ENCODE results near the gene TRIM65. TPM values are rescaled to one million over a fixed set of nuclear protein-coding genes. Genes with fewer than 3 reads are reported as not detected.
"Not testable (repeated sequence)": the region's sequence is repeated elsewhere in the genome, so short reads cannot be mapped to it uniquely, and the experiment has no call there.

The TRIM65 gene
- total RNA-seq, 1 donor from 2014 or later: 35.4 TPM

GRCh38 chr17:75898065-75898464 is 1.3 kb upstream of the TRIM65 start:
- intact Hi-C loops (cut with micrococcal nuclease): no loop called here

GRCh38 chr17:75897160-75898019 is 639 bp upstream of the TRIM65 start:
- intact Hi-C loops (cut with micrococcal nuclease): loop anchor here (2.0 kb wide), 4 partner anchors 21 to 231 kb away; partner anchors contain the start of genes FBF1, RECQL5, SAP30BP and WBP2

- intact Hi-C loops (cut with micrococcal nuclease): loop anchor here (1.0 to 2.0 kb wide), 7 partner anchors 9 to 229 kb away; partner anchors contain the start of genes ACOX1, FBF1, MRPL38 and RECQL5
Measured at GRCh38 chr17:75895370-75896155, 1.2 kb downstream of the TRIM65 start.

GRCh38 chr17:75894049-75894733 is 2.6 kb downstream of the TRIM65 start:
- intact Hi-C loops (cut with micrococcal nuclease): no loop called here

GRCh38 chr17:75893305-75894048 is 3.3 kb downstream of the TRIM65 start:
- intact Hi-C loops (cut with micrococcal nuclease): no loop called here

- intact Hi-C loops (cut with micrococcal nuclease): no loop called here
Measured at GRCh38 chr17:75892556-75893224, 4.1 kb downstream of the TRIM65 start.

GRCh38 chr17:75891605-75892555 is 4.9 kb downstream of the TRIM65 start:
- intact Hi-C loops (cut with micrococcal nuclease): no loop called here

- intact Hi-C loops (cut with micrococcal nuclease): no loop called here
Measured at GRCh38 chr17:75891022-75891604, 5.6 kb downstream of the TRIM65 start.

GRCh38 chr17:75889454-75889853 is 7.3 kb downstream of the TRIM65 start:
- intact Hi-C loops (cut with micrococcal nuclease): no loop called here

- intact Hi-C loops (cut with micrococcal nuclease): no loop called here
Measured at GRCh38 chr17:75888484-75888883, 8.3 kb downstream of the TRIM65 start.

GRCh38 chr17:75885860-75886259 is 10.9 kb downstream of the TRIM65 start:
- intact Hi-C loops (cut with micrococcal nuclease): not testable (repeated sequence)

- intact Hi-C loops (cut with micrococcal nuclease): no loop called here
Measured at GRCh38 chr17:75885431-75885830, 11.3 kb downstream of the TRIM65 start.

- intact Hi-C loops (cut with micrococcal nuclease): no loop called here
Measured at GRCh38 chr17:75881678-75882454, 14.9 kb downstream of the TRIM65 start.

GRCh38 chr17:75880266-75880665 is 16.5 kb downstream of the TRIM65 start:
- intact Hi-C loops (cut with micrococcal nuclease): no loop called here

GRCh38 chr17:75878174-75878998 is 18.4 kb downstream of the TRIM65 start, which contains the start of gene TRIM47:
Gene TRIM47 (minus strand): TSS chr17:75878581. CDS start chr17:75878548, 33 bp downstream.
- intact Hi-C loops (cut with micrococcal nuclease): no loop called here

- intact Hi-C loops (cut with micrococcal nuclease): loop anchor here (1.0 to 2.0 kb wide), 6 partner anchors 13 to 63 kb away; partner anchors contain the start of genes FBF1, TRIM65 and WBP2
Measured at GRCh38 chr17:75877752-75878173, 19.0 kb downstream of the TRIM65 start.
